Activated naive CD8-positive, alpha-beta T cell treated with anti-CD3 and anti-CD28 coated beads for 36 hours (primary cell): Measurements from ENCODE around the gene PPARD. TPM values are rescaled to one million over a fixed set of nuclear protein-coding genes. Genes with fewer than 3 reads are reported as not detected.

Source experiments
- DNase-seq: peaks from one replicate; pipeline ENCODE4 v3.0.0; 2021
- H3K27ac Mint-ChIP-seq: one replicate; pipeline ENCODE4 v1.8.0; 2022; ENCODE audit warnings: mild to moderate bottlenecking, moderate library complexity, mixed read lengths
- H3K27me3 Mint-ChIP-seq: one replicate; pipeline ENCODE4 v1.8.0; 2022; ENCODE audit warnings: mild to moderate bottlenecking, mixed read lengths
- H3K36me3 Mint-ChIP-seq: one replicate; pipeline ENCODE4 v1.8.0; 2021; ENCODE audit warnings: mild to moderate bottlenecking, mixed read lengths
- H3K4me1 Mint-ChIP-seq: one replicate; pipeline ENCODE4 v1.8.0; 2021; ENCODE audit warnings: mixed read lengths
- H3K4me3 Mint-ChIP-seq: one replicate; pipeline ENCODE4 v1.8.0; 2022; ENCODE audit warnings: mild to moderate bottlenecking, moderate library complexity, mixed read lengths
- H3K9me3 Mint-ChIP-seq: one replicate; pipeline ENCODE4 v1.8.0; 2022; ENCODE audit warnings: mixed read lengths
- total RNA-seq, 2 experiments: library from RNA; stranded (reverse); gene quantifications; one replicate each; pipeline ENCODE4 v1.2.3, GENCODE V29; 2021

Gene PPARD
- total RNA-seq, 2 experiments from 2014 or later = 17.0 to 17.8 TPM

GRCh38 chr6:35463292-35463691 is 120.9 kb downstream of the PPARD start:
- Mint-ChIP-seq H3K36me3 (peaks cover 41% of the 10 kb centered on the region), H3K4me1 (peaks cover 10% of the 10 kb centered on the region), H3K27me3 (no peaks in the 10 kb centered on the region), H3K27ac (no peak overlapping the region), H3K4me3 (no peak overlapping the region), H3K9me3 (no peaks in the 10 kb centered on the region)
- DNase-seq = no peak

DNA sequence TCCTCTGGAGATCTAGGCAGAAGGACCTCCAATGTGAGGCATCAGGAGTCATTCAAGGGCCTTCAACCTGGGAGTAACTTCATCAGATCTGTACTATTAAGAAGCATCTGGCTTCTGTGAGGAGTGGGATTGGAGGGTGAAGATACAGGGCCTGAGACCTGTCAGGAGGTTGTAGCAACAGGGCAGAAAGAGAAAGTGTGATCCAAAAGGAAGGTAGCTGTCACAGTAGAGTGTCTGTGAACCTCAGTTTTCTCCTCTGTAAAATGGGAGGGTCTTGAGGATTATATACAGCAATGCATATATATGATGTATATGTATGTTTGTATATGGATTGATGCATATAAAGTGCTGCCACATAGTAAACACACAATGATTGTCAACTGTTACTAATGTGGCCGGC is 123.3 kb downstream of the PPARD start:
- Mint-ChIP-seq H3K9me3 (peaks cover under 1% of the 10 kb centered on the region), H3K4me3 (no peak overlapping the region), H3K27me3 (peaks cover 11% of the 10 kb centered on the region), H3K36me3 (peaks cover 56% of the 10 kb centered on the region), H3K27ac (no peak overlapping the region), H3K4me1 (peaks cover 24% of the 10 kb centered on the region)
- DNase-seq = no peak

DNA sequence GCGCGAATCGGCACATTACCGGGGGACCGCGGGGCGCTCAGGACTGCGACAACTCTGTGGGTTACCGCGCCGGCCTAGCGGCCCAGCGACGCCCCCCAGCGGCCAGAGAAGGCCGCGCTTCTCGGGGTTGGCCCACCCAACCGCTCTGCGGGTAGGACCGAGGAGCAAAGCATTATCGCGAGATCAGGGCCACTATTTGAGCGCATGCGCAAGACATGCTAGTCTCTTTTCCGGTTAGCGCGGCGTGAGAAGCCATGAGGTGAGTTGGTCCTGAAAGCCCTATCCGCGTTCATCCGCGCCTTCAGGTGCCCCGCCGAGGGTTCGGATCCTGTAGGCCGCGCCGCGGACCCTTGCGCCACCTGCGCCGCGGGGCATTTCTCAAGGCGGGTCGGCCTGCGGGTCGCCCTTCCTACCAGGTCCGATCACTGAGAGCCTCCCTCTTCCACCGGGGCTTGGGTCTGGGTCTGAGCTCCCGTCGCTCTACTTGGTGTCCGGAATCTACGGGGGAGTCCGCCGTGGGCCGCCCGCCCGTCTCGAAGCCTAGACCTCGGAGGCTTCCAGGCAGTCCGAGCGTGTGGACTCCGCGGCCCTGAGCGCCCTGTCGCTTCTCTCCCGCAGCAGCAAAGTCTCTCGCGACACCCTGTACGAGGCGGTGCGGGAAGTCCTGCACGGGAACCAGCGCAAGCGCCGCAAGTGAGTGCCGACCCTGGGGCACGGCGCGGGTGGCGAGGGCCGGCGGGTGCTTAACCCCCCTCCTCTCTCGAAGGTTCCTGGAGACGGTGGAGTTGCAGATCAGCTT is 126.0 kb downstream of the PPARD start, which contains the start of gene RPL10A:
Gene RPL10A (plus strand): TSS at position 221 of the 799 bp plus-strand sequence. CDS start 34 bp downstream, at position 255.
- peaks cover 40% of the 10 kb centered on the region for H3K4me1 Mint-ChIP-seq
- peak within 1 kb of the TSS; percentile 97 for H3K27ac Mint-ChIP-seq
- H3K9me3 Mint-ChIP-seq = peaks cover 1% of the 10 kb centered on the region
- H3K36me3 Mint-ChIP-seq = peaks cover 70% of the 10 kb centered on the region
- H3K4me3 Mint-ChIP-seq = peak within 1 kb of the TSS; percentile 98
- DNase-seq = peak; percentile 94
- H3K27me3 Mint-ChIP-seq = peaks cover 19% of the 10 kb centered on the region

GRCh38 chr6:35468980-35469750 is 126.8 kb downstream of the PPARD start:
- Mint-ChIP-seq H3K4me3 (peak overlapping the region; percentile 98), H3K4me1 (peaks cover 40% of the 10 kb centered on the region), H3K27me3 (peaks cover 19% of the 10 kb centered on the region), H3K27ac (peak overlapping the region; percentile 97), H3K36me3 (peaks cover 66% of the 10 kb centered on the region), H3K9me3 (peaks cover 1% of the 10 kb centered on the region)
- peak; percentile 26 for DNase-seq

GRCh38 chr6:35469751-35470662 is 127.6 kb downstream of the PPARD start:
- H3K27ac Mint-ChIP-seq = peak overlapping the region; percentile 97
- peak overlapping the region; percentile 98 for H3K4me3 Mint-ChIP-seq
- peaks cover 19% of the 10 kb centered on the region for H3K27me3 Mint-ChIP-seq
- H3K9me3 Mint-ChIP-seq = peaks cover 1% of the 10 kb centered on the region
- peaks cover 43% of the 10 kb centered on the region for H3K4me1 Mint-ChIP-seq
- H3K36me3 Mint-ChIP-seq = peaks cover 63% of the 10 kb centered on the region
- DNase-seq = no peak

DNA sequence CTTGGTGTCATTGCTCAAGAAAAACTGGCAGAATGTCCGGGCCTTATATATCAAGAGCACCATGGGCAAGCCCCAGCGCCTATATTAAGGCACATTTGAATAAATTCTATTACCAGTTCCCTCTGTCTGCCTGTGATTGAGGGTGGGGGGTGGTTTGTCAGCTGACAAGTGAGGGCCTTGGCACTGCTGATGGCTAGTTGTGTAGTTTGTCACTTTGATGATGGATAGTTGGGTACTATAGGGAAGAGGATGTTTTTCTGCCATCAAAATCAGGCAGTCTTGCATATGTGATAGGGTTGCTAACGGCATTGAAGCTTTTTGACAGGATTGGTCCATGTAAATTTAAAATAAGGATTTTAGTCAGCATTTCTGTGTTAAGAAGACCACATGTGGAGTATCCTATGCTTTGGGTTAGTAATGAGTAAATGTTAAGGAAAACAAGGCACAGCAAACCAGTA is 128.3 kb downstream of the PPARD start:
- Mint-ChIP-seq H3K9me3 (peaks cover 1% of the 10 kb centered on the region), H3K4me1 (peaks cover 44% of the 10 kb centered on the region), H3K27ac (peak overlapping the region; percentile 97), H3K27me3 (peaks cover 19% of the 10 kb centered on the region), H3K4me3 (peak overlapping the region; percentile 98), H3K36me3 (peaks cover 63% of the 10 kb centered on the region)
- DNase-seq = no peak

GRCh38 chr6:35471836-35472345 is 129.5 kb downstream of the PPARD start:
- Mint-ChIP-seq H3K27ac (peak overlapping the region; percentile 97), H3K9me3 (peaks cover 1% of the 10 kb centered on the region), H3K27me3 (peaks cover 19% of the 10 kb centered on the region), H3K4me1 (peaks cover 46% of the 10 kb centered on the region), H3K36me3 (peaks cover 57% of the 10 kb centered on the region), H3K4me3 (peak overlapping the region; percentile 98)
- DNase-seq = no peak

GRCh38 chr6:35473075-35473849 is 130.9 kb downstream of the PPARD start:
- Mint-ChIP-seq H3K9me3 (peaks cover 1% of the 10 kb centered on the region), H3K4me1 (peaks cover 38% of the 10 kb centered on the region), H3K27ac (peak overlapping the region; percentile 68), H3K4me3 (peak overlapping the region; percentile 42), H3K27me3 (peaks cover 19% of the 10 kb centered on the region), H3K36me3 (peaks cover 47% of the 10 kb centered on the region)
- peak; percentile 52 for DNase-seq

DNA sequence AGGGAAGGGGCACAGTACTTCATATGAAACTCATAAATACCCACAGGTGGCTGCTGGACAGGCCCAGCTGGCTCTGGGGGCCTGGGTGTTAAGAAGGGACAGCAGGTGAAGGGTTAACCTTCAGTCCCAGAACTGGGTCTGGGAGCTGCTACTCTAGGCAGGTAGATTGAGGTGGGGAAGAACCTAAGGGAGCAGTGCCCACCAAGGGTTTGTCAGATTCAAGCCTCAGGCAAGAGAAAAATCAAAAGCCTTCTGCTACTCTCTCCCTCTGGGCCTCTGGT is 131.4 kb downstream of the PPARD start:
- Mint-ChIP-seq H3K27ac (peak overlapping the region; percentile 67), H3K4me3 (peak overlapping the region; percentile 22), H3K27me3 (peaks cover 19% of the 10 kb centered on the region), H3K36me3 (peaks cover 42% of the 10 kb centered on the region), H3K9me3 (peaks cover 1% of the 10 kb centered on the region), H3K4me1 (peaks cover 38% of the 10 kb centered on the region)
- DNase-seq = no peak

GRCh38 chr6:35474131-35474941 is 132.0 kb downstream of the PPARD start:
- Mint-ChIP-seq H3K4me3 (no peak overlapping the region), H3K27me3 (peaks cover 17% of the 10 kb centered on the region), H3K27ac (peak overlapping the region; percentile 62), H3K36me3 (peaks cover 36% of the 10 kb centered on the region), H3K9me3 (peaks cover 1% of the 10 kb centered on the region), H3K4me1 (peaks cover 36% of the 10 kb centered on the region)
- no peak for DNase-seq

DNA sequence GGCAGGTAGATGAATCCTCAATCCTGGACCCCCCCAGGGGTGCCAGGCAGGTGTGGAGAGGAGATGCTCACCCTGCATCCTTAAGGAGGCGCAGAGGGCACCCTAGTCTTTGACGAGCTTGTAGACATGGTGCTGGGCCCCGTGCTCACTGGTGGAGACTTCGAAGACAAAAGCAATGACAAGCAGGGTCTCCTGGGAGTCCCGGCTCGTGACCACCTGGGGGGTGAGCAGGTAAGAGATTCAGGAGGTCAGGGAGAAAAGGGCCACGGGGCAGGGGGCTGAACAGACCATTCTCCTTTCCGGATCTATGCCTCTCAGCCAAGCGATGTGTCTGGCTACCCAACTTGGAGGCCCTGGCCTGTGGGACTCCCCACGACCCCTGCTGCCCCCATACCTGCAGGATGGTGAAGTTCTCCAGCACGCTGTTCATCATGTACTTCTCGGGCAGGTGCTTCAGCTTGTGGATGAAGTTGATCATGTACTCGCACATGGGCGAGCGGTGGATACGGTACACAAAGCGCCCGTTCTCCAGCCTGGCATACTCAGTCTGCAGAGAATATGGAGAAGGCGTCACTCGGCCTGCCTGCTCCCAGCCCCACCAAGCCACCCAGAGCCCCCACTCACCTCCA is 132.7 kb downstream of the PPARD start:
- no peak for DNase-seq
- Mint-ChIP-seq H3K27ac (peak overlapping the region; percentile 21), H3K4me1 (peaks cover 29% of the 10 kb centered on the region), H3K27me3 (peaks cover 10% of the 10 kb centered on the region), H3K4me3 (no peak overlapping the region), H3K36me3 (peaks cover 29% of the 10 kb centered on the region), H3K9me3 (peaks cover 1% of the 10 kb centered on the region)

DNA sequence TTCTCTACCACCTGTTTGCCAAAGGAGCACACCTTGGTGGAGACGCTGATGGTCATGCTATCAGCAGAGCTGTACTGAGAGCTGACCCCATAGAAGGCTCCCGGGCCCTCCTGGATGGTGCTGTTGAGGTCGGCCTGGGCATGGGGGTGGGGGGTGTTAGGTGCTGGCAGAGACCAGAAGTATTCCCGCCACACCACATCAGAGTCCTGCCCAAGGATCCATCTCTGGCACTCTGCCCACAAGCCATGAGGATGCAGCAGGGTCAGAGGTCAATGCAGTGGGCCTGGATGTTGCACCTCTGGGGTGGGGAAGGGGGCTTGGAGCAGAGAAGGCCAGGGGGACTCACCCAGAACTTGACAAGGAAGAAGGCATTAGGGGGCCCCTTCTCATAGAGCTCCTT is 133.2 kb downstream of the PPARD start:
- Mint-ChIP-seq H3K4me1 (peaks cover 24% of the 10 kb centered on the region), H3K9me3 (peaks cover 1% of the 10 kb centered on the region), H3K27ac (peak overlapping the region; percentile 20), H3K36me3 (peaks cover 24% of the 10 kb centered on the region), H3K27me3 (peaks cover 8% of the 10 kb centered on the region), H3K4me3 (no peak overlapping the region)
- DNase-seq = no peak

- H3K9me3 Mint-ChIP-seq = no peaks in the 10 kb centered on the region
- H3K36me3 Mint-ChIP-seq = peaks cover 20% of the 10 kb centered on the region
- peaks cover 6% of the 10 kb centered on the region for H3K27me3 Mint-ChIP-seq
- no peak overlapping the region for H3K27ac Mint-ChIP-seq
- no peak overlapping the region for H3K4me3 Mint-ChIP-seq
- H3K4me1 Mint-ChIP-seq = peaks cover 20% of the 10 kb centered on the region
- DNase-seq = no peak
Measured at GRCh38 chr6:35476004-35476403, 133.6 kb downstream of the PPARD start.
